ENCODE measurements around the gene CYP26A1. TPM values are rescaled to one million over a fixed set of nuclear protein-coding genes. Genes with fewer than 3 reads are reported as not detected.
"Not testable (repeated sequence)": the region's sequence is repeated elsewhere in the genome, so short reads cannot be mapped to it uniquely, and the experiment has no call there.

The CYP26A1 gene
- total RNA-seq, 4 donors from 2014 or later: not detected

DNA sequence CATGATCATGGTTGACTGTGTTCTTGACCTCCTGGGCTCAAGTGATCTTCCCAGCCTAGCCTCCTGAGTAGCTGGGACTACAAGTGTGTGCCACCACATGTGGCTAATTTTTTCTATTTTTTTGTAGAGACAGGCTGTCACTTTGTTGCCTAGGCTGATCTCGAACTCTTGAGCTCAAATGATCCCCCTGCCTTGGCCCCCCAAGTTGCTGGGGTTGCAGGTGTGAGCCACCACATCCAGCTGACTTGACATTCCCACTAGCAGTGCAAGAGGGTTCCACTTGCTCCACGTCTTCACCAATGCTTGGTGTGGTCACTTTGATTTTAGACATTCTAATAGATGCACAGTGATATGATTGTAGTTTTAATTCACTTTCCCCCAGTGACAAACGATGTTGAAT lies 25.1 kb downstream of the CYP26A1 start:
- intact Hi-C loops (cut with DNase I): no loop called here

DNA sequence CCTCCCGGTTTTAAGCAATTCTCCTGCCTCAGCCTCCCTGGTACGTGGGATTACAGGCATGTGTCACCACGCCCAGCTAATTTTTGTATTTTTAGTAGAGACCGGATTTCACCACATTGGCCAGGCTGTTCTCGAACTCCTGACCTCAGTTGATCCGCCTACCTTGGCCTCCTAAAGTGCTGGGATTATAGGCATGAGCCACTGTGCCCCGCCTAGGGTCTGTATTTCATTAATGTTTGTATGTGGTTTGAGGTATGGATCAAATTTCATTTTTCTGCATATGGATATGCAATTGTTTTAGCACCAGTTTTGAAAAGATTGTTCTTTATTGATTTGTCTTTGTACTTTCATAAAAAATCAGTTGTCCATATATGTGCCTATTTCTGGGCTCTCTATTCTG lies 26.0 kb downstream of the CYP26A1 start:
- Histone ChIP-seq H3K4me3 (replicated peaks in 1 of 3) (no peak overlapping the region), H3K36me3 (no peaks in the 10 kb centered on the region), H3K9me3 (no peaks in the 10 kb centered on the region), H3K27ac (no peak overlapping the region), H3K4me1 (no peaks in the 10 kb centered on the region), H3K27me3 (no peaks in the 10 kb centered on the region)
- 91 to 97% methylated on average over 7 of the region's 7 CpGs for WGBS, 2 donors
- TF ChIP-seq, protein P1, sequence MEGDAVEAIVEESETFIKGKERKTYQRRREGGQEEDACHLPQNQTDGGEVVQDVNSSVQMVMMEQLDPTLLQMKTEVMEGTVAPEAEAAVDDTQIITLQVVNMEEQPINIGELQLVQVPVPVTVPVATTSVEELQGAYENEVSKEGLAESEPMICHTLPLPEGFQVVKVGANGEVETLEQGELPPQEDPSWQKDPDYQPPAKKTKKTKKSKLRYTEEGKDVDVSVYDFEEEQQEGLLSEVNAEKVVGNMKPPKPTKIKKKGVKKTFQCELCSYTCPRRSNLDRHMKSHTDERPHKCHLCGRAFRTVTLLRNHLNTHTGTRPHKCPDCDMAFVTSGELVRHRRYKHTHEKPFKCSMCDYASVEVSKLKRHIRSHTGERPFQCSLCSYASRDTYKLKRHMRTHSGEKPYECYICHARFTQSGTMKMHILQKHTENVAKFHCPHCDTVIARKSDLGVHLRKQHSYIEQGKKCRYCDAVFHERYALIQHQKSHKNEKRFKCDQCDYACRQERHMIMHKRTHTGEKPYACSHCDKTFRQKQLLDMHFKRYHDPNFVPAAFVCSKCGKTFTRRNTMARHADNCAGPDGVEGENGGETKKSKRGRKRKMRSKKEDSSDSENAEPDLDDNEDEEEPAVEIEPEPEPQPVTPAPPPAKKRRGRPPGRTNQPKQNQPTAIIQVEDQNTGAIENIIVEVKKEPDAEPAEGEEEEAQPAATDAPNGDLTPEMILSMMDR (IDR thresholded peaks at IDR 0.05): no peak
- TF ChIP-seq POLR2A (IDR thresholded peaks at IDR 0.05): no peak
- intact Hi-C loops (cut with DNase I): no loop called here
- no peak for DNase-seq

More for the DNA sequence above, 25.1 kb downstream of the CYP26A1 start:
- no peak overlapping the region for H3K4me3 ChIP-seq (replicated peaks in 1 of 3)
- DNase-seq: no peak
- no peaks in the 10 kb centered on the region for H3K36me3 ChIP-seq
- H3K4me1 ChIP-seq: no peaks in the 10 kb centered on the region
- TF ChIP-seq, protein P1 (IDR thresholded peaks at IDR 0.05): no peak
- TF ChIP-seq POLR2A (IDR thresholded peaks at IDR 0.05): no peak
- WGBS, 2 donors: 90 to 96% methylated on average over 3 of the region's 3 CpGs
- no peaks in the 10 kb centered on the region for H3K9me3 ChIP-seq
- H3K27ac ChIP-seq: no peak overlapping the region
- H3K27me3 ChIP-seq: no peaks in the 10 kb centered on the region

DNA sequence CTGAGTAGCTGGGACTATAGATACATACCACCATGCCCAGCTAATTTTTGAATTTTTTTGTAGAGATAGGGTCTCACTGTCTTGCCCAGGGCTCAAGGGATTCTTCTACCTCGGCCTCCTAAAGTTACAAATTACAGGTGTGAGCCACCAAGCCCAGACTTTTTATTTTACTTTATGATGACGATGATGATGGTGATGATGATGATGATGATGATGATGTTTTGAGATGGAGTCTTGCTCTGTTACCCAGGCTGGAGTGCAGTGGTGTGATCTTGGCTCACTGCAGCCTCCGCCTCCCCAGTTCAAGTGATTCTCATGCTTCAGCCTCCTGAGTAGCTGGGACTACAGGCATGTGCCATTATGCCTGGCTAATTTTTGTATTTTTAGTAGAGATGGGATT lies 27.5 kb downstream of the CYP26A1 start:
- H3K27me3 ChIP-seq; H3K4me1 ChIP-seq; intact Hi-C loops (cut with DNase I); H3K27ac ChIP-seq; H3K9me3 ChIP-seq; DNase-seq; H3K4me3 ChIP-seq (replicated peaks in 1 of 3); H3K36me3 ChIP-seq: not testable (repeated sequence)
- 94 to 95% methylated on average over 3 of the region's 3 CpGs for WGBS, 2 donors

DNA sequence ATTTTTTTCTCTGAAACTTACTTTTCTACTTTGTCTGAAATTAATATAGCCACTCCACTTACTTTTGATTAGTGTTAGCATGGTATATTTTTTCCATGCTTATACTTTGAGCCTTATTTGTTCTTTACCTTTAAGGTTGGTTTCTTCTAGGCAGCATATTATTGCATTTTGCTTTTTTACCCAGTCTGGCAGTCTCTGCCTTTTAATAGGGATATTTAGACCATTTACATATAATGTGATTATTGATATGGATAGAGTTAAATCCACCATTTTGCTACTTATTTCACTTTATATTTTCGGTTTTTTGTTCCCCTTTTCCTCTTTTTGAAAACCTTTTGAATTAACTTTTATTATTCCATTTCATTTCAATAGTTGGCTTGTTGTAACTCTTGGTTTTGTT lies 30.3 kb downstream of the CYP26A1 start:
- H3K27ac ChIP-seq: no peak overlapping the region
- no peaks in the 10 kb centered on the region for H3K4me1 ChIP-seq
- 80 to 84% methylated on average over 1 of the region's 1 CpG for WGBS, 2 donors
- no peaks in the 10 kb centered on the region for H3K27me3 ChIP-seq
- TF ChIP-seq POLR2A (IDR thresholded peaks at IDR 0.05): no peak
- TF ChIP-seq, protein P1 (IDR thresholded peaks at IDR 0.05): no peak
- intact Hi-C loops (cut with DNase I): no loop called here
- H3K4me3 ChIP-seq (replicated peaks in 1 of 3): no peak overlapping the region
- no peaks in the 10 kb centered on the region for H3K9me3 ChIP-seq
- H3K36me3 ChIP-seq: no peaks in the 10 kb centered on the region
- DNase-seq: no peak

GRCh38 chr10:93106631-93107072 lies 33.0 kb downstream of the CYP26A1 start:
- 48 to 90% methylated on average over 2 of the region's 2 CpGs for WGBS, 2 donors
- Histone ChIP-seq H3K9me3 (no peaks in the 10 kb centered on the region), H3K27ac (no peak overlapping the region), H3K4me3 (replicated peaks in 1 of 3) (no peak overlapping the region), H3K36me3 (no peaks in the 10 kb centered on the region), H3K4me1 (no peaks in the 10 kb centered on the region), H3K27me3 (no peaks in the 10 kb centered on the region)
- intact Hi-C loops (cut with DNase I): no loop called here
- DNase-seq: no peak
- TF ChIP-seq, protein P1 (IDR thresholded peaks at IDR 0.05): no peak
- no peak for TF ChIP-seq POLR2A (IDR thresholded peaks at IDR 0.05)

Measured in thyroid gland (tissue), 4 donors.